Right lobe of liver (tissue), 4 donors: Measurements from ENCODE around the gene FSTL4.

Experiments
- POLR2A ChIP-seq: fragments of 450-650 bp; IDR thresholded peaks from one replicate; pipeline ENCODE4 v1.6.1; 2017; ENCODE audit warnings: antibody characterized with exemption, mild to moderate bottlenecking
- TF ChIP-seq, protein P1 (sequence below), 4 donors: fragments of 200-600 bp in 3 of 4; fragments of 450-650 bp in 1 of 4; IDR thresholded peaks; one replicate each; pipeline versions ENCODE4 v1.5.1 to v1.8.0; 2016 to 2022; ENCODE audit warnings: antibody characterized with exemption in 4 of 4, mild to moderate bottlenecking in 2 of 4
- donor health status: DM: no; HTN: no; CAD: no.
- donor health status: DM: no; HTN: no; CAD: no.
- donor health status: DM: no; HTN: yes; CAD: no.

DNA sequence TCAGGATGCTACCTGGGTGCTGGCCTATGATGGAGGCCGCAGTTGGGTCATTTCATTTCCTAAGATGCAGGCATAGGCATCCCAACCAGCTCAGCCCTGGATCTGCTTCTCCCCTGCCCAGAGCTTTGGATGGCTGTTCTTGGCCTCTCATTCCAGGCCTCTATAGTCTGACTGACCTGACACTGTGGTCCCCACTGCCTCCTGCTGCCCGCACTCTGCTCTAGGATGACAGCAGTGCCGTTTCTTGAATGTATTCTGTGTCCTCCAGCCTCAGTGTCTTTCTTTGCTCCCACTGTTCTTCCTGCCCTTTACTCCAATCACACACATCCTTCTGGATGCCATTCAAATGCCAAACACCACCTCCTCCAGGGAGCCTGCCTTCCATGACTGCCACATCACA is 324.8 kb downstream of the FSTL4 start:
- TF ChIP-seq, protein P1, sequence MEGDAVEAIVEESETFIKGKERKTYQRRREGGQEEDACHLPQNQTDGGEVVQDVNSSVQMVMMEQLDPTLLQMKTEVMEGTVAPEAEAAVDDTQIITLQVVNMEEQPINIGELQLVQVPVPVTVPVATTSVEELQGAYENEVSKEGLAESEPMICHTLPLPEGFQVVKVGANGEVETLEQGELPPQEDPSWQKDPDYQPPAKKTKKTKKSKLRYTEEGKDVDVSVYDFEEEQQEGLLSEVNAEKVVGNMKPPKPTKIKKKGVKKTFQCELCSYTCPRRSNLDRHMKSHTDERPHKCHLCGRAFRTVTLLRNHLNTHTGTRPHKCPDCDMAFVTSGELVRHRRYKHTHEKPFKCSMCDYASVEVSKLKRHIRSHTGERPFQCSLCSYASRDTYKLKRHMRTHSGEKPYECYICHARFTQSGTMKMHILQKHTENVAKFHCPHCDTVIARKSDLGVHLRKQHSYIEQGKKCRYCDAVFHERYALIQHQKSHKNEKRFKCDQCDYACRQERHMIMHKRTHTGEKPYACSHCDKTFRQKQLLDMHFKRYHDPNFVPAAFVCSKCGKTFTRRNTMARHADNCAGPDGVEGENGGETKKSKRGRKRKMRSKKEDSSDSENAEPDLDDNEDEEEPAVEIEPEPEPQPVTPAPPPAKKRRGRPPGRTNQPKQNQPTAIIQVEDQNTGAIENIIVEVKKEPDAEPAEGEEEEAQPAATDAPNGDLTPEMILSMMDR (IDR thresholded peaks at IDR 0.05) = peak; percentile 29 to 55 (median 46)
- TF ChIP-seq POLR2A = no peak
